CD4-positive, alpha-beta T cell treated with Interferon gamma for 1 hour (primary cell): ENCODE data around the gene SLC19A1.
A peak's percentile ranks its signal among the peaks of the same experiment; 100 is the strongest.

Experiments
- DNase-seq: peaks from one replicate; pipeline ENCODE4 v3.0.0-alpha.2; 2020

The SLC19A1 gene

DNA sequence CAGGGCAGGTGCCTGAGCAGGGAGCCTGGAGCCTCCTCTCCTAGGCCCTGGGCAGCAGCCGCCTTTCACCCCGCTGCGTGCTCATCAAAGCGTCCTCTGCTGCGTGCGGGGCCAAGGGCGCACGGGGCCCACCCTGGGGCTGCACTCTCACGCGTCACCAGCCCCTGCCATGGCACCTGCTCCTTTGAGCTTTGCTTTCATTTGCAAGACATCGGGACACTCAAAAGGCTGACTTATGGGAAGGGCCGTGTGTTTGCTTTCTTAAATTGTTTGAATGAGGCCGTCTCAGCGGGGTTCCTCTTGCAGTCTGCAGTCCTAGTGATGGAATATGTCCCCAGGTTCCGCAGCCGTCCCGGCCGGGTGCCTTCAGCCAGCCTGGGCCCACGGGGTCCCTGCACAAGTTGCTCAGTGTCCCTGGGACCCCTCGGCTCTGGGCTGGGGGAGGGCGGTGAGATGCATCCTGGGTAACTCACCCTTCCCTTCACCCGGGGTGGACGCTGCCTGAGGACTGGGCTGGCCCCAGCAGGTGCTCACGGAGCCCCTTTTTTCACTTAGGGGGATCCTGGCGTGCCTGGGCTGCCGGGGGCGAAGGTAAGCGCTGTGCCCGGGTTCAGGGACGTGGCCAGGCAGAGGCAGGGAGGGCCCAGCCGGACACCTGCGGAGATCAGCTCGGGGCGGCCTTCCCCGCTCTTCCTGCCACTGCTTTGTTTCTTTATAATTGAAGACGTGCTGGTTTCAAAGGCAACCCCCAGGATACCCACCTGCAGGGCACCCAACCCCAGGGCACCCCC, 53.1 kb downstream of the SLC19A1 start:
- DNase-seq: no peak

DNA sequence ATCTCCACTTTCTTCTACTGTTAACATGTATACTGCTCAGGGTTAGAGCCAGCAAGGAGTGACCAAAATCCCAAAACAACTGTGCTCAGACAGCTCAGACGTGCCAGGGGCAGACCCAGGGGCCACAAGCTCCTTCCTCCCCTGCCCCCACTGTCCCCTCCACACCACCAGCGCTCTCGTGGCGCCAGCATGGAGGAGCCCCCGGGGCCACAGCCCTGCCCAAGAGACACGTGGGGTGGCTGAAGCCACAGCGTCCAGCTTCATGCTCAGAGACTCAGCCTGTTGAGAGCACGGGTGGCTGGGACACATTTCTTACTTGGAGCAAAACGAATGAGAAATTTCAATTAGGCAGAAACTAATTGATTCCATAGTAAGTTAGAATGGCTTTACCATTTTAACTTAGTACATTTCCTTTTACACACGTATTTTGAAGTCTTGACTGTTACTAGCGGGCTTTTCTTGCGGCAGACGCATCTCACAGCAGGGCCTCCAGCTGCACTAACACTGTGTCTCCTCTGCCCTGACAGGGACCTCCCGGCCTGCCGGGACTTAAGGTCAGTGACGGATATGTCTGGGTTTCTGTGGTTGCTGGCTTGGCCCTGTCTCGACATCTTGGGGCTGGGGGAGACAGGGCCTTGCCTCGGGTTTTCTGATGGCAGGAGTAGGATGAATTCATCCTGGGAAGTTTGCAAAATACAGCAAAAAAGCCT, 54.2 kb downstream of the SLC19A1 start:
- no peak for DNase-seq

DNA sequence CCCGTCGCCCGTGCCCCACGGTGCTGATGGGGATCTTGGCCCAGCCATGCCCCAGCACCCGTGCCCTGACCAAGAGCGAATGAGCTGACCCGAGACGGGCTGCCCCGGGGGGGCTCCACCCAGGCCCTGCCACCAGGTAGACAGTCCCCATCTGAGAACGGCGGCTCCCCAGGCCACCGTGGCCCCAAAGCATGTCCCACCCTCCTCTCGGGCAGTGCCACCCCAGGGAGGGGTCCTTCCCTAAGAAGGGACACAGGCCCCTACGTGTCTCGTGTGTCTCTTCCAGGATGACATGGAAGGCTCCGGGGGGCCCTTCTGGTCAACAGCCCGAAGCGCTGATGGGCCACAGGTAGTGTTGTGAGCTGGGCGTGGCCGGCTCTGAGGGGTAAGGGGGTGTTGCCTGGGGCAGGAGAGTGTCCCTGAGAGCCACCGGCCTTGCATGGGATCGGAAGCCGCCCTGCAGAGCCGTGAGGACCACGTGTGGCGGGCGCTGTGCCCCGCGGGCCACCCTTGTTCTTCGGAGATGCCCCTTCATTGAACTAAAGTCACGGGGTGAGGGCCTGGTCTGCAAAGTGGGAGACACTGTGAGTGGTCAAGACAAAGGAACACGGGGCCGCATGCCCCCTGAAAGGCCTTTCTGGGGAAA, 55.0 kb downstream of the SLC19A1 start:
- no peak for DNase-seq

DNA sequence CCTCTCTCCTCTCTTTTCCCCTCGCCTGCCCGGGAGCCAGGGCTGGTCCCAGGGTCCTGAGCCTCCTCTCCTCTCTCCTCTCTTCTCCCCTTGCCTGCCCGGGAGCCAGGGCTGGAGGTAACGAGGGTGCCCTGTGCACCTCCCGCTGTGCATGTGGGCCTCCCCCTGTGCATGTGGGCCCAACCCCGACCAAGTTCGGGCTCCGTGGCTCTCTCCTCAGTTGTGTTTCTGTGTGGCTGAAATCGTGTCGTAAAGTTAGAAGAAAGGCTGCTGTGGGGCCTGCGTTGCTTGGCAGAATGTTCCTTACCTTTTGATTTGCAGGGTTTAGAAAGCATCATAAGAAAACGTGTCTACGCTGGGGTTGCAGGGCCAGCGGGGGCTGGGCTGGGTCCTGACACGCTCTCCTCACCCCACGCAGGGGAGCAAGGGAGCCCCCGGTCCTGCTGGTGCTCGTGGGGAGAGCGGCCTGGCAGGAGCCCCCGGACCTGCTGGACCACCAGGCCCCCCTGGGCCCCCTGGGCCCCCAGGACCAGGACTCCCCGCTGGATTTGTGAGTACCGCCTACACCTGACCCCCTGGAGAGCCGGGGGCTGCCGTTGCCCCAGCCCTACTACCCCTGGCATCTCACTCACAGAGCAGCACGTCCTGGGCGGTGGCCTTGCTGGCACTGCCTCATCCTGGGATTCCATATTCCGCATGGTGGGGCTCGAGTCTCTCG, 55.6 kb downstream of the SLC19A1 start:
- DNase-seq: no peak

DNA sequence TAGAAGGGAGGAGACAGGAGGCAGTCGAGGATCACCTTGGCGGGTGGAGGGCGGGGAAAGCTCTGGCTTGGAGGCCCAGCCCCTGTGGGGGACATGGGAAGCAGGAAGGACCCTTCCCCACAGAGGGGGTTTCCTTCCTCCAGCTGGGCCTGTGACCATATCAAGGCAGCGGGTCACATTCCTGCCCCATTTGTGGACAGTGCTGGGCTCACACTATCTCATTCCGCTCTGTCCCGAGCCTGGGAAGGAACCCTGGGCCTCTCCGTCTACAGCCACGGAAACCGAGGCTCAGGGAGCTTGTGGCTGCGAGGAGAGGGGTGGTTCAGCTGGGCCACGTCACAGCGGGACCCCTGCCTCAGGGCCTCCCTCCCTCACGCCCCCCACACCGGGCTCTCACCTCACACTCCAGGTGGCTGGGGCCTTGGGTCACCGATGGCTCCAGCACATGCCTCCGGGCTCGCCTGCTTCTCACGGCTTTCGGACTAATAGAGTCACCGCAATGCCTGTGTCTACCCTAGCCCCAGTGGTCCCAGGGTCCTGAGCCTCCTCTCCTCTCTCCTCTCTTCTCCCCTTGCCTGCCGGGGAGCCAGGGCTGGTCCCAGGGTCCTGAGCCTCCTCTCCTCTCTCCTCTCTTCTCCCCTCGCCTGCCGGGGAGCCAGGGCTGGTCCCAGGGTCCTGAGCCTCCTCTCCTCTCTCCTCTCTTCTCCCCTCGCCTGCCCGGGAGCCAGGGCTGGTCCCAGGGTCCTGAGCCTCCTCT, 56.4 kb downstream of the SLC19A1 start:
- no peak for DNase-seq

DNA sequence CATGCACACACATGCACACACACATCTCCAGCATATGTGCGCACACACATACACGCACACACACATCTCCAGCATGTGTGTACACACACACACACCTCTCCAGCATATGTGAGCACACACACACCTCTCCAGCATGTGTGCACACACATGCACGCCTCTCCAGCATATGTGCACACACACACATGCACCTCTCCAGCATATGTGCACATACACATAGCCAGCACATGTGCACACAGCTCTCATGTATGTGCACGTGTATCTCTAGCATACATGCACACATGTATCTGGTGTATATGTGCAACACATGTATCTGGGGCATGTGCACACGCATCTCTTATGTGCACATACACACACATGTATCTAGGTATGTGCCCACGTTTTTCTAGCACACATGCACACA, 57.9 kb downstream of the SLC19A1 start:
- DNase-seq: no peak

DNA sequence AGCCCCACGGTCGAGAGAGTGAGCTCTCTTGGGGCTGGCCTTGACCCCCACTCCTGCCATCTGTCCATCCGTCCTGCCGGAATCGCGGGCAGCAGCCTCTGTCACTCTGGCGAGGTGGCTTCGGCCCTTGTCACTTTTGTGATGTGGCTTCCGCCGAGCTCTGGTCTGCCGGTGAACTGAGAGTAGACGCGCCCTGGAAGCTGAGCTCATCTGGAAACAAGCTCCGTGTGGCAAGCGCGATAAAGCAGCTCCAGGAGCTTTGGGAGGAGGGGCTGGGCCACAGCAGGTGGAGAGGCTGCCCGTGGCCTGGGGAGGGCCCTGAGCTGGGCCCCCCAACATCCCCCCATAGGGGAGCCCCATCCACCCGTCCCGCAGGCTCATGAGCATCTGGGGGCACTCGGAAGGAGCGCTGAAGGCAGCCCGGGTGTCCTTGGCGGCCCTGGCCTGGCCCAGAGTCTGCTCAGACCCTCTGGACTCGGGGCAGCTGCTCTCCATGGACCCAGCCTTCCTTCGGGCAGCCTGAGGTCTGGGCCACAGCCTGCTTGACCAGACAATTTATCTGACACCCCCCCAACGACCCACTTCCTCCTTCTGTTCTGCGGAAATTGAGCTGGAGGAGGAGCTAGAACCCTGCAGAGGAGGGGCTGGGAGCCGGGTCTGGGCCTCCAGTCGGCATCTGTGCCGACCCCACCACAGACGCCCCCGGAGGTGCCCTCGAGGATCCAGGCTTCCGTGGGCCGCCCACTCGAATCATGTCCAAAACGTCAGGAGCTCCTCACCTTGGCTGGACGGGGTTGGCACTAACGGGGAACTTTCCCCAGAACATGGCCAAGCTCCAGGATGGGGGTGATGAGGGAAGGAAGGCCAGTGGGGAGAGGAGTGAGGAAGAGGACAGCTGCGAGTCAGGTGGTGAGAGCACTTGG, 59.1 kb downstream of the SLC19A1 start:
- peak; percentile 44 for DNase-seq

DNA sequence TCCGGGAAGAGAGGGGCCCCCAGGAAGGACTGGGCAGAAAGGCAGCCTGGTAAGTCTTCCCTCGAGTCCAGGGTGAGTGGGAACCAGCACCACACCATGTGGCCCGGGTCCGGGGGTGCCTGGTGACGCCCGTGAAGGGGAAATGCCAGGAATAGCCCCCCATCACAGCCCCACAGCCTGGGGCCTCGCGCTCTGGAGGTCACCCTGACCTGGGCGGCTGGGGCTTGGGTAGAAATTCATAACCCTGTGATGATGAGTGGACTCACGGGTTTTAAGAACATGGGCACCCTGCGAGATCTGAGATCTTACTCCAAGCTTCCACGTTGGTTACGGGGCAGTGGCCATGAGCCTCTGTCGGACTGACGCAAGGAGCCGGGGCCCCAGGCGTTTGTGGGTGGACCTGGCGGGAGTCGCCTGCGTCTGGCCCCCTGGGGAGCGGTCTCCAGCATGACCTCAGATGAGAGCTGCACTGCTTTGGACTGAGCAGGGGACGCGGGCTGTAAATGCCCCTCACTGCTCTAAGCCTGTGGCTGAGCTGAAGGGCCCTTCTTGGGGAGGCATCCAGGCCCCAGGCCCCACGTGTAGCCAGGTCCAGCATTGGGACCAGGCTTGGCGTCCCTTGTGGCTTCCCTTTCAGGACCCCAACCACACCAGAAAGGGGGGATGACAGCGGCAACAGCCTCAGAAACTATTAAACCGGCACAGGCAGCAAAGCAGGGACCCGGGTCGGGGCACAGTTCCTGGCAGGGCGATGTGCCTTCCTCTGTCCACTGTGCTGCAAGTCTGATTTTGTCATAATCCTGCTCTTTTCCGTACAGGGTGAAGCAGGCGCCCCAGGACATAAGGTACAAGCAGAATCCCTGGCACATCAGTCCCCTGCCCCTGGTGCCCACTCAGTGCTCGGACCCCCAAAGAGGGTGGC, 60.0 kb downstream of the SLC19A1 start:
- DNase-seq: no peak

DNA sequence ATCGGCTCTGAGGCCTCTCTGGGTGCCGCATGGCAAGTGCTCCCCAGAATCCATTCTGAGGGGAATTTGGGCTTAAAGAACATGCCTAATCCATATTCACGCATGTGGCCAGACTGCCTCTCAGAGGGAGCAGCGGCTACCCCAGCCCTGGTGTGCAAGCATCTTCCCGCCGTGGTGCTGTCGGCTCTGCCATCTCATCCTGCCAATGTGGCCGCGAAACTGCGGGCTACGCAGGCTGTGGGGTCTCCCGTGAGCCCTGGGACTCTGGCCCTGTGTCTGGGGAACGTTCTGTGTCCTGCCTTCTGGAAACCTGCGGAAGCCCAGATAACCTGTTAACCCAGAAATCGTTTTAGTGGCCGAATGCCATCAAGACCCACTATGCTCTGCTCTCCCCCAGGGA, 60.7 kb downstream of the SLC19A1 start:
- DNase-seq: no peak

DNA sequence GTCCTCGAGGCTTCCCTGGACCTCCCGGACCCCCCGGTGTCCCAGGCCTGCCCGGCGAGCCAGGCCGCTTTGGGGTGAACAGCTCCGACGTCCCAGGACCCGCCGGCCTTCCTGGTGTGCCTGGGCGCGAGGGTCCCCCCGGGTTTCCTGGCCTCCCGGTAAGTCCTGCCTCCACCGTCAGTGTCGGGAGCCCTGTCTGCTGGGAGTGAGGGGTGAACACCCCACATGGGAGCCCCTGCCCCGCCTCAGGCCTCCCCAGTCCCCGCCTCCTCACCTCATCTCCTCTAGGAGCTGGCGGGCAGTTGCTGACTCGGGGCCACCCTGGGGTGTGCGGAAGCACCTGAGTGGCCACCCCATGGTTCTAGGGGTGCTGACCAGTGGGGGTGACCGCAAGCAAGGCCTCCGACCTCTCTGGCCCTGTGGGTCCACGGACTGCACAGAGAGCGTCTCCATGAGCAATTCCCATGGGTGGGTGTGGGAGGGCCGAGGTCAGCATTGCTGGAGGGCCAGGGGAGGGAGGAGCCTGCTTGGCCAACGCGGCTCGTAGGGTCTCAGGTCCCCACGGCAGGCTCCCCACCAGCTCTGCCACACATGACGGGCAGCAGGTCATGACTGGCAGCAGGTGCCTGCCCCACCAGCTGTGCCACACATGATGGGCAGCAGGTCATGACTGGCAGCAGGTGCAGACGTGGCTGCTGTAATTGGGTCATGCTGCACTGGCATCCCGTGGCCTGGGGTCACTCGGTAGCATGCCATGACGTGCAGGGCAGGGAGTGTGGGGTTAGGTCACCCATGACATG, 61.3 kb downstream of the SLC19A1 start:
- DNase-seq: no peak

DNA sequence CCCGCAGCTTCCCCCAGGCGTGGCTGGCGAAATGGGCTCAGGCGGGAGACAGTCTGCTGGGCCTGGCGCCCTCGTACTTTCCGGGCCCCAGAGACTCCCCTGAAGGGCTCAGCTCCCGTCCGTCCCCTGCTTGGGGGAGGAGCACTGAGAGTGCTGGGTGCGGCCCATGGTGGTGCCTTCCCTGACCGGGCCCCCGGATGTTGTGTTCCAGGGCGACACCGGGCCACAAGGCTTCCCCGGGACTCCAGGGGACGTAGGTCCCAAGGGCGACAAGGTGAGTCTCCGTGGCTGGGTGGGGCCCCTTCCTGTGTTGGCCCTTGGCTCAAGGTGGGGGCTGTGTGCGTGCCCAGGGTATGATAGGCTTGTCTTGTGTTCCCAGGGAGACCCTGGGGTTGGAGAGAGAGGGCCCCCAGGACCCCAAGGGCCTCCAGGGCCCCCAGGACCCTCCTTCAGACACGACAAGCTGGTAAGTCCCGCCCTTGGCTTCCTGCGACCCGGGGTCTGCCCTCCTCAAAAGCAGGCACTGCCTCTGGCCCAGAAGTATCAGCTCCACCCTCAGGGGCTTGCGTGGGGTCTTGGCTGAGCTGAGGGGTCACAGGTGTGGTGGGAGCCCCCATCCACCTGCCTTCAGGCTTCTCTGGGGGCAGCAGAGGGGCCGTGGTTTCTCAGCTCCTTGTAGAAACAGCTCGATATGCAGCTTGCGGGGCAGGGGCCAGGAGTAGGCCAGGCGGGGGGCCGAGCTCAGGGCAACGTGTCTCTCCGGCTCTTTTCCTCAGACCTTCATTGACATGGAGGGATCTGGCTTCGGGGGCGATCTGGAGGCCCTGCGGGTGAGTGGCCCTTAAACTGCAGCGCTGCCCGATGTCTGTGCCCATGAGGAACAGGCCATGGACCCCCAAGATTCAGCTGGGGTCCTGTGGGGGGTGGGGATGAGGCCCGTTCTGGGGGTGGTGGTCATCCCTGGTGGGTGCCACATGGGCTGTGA, 62.3 kb downstream of the SLC19A1 start:
- DNase-seq: no peak

DNA sequence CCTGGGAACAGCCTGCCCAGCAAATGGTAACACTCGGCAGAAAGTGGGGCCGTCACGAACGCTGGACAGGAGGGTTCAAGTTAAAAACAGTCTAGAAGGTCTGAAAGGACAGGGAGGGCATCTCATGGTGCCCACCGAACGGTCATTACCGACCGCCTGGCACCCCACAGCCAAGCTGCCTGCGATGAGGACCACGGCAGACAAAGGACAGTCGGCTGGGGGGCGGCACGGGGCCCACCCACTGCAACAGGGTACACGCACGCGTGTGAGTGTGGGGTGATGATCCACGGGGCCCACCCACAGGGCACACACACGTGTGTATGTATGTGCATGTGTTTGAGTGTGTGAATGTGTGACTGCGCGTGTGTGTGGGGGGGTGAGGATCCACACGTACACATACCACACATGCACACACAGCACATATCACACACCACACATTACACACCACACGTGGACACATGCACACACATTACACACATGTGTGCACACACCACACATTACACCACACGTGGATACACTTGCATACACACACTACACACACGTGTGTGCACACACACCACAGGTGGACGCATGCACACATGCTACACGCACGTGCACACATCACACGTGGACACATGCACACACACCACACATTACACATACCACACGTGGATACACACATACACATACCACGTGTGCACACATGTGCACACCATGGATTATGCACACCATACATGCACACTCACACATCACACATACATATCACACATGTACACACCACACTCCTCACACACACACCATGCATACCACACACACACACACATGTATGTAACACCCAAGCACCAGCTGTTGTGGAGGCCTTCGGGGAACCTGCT, 63.2 kb downstream of the SLC19A1 start:
- DNase-seq: no peak

DNA sequence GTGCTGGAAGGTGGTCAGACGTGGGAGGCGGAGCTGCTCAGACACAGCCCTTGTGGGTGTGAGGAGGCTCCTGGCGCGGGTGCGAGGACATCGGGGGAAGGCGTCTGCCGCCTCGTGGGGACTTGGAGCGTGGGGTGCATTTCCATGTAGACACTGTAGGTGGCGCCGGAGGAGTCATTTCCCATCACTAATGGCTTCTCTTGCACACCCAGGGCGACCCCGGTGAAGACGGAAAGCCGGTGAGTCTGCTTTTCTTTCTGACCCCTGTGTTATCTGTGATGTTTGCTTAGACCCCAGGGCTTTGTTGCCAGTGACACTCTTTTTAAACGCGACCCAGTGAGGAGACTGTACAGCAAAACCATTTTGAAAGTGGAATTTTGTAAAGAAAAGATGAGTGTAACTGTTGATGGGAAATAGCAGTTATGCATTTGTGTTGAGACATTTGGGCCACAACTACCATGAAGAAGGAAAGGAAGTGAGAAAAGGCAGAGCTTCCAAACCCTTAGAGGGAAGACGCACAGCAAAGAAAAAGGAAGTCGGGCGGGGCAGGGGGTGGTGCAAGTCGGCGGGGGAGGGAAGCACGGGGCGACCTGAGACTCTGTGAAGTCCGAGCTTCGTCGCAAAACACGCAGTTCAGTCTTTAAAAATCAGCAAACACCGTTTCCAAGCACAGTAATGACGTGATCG, 64.0 kb downstream of the SLC19A1 start:
- peak; percentile 85 for DNase-seq

DNA sequence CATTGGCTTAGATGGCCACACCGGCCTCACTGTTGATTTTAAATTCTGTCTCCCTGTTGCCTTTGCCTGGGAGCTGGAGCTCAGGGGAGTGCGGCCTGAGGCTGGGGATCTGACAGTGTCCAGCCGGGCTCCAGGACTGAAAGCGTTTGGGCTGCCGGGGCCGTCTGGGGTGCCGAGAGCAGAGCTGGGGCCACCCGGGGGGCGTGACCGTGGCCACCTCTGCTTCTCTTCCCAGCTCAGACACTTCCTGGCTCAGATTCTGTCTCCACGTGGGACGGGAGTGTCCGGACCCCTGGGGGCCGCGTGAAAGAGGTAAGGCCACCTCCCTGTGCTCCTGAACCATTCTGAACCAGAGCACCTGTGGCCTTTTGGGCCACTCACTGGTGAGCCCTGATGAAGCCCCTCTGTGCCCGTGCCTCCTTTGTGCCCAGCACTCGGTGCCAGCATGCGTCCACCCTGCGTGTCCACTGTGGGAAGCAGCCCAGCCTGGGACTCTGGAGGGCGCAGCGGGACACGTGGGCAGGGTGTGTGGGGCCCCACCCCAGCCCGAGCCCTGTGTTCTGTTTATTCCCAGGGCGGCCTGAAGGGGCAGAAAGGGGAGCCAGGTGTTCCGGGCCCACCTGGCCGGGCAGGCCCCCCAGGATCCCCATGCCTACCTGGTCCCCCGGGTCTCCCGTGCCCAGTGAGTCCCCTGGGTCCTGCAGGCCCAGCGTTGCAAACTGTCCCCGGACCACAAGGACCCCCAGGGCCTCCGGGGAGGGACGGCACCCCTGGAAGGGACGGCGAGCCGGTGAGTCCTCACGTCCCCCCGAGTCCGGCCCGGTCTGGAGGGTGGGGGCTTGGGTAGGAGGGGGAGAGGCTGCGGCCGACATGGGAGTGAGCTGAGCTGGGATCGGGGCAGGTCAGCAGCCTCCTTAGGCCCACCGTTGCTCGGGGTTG, 64.8 kb downstream of the SLC19A1 start:
- DNase-seq: no peak

DNA sequence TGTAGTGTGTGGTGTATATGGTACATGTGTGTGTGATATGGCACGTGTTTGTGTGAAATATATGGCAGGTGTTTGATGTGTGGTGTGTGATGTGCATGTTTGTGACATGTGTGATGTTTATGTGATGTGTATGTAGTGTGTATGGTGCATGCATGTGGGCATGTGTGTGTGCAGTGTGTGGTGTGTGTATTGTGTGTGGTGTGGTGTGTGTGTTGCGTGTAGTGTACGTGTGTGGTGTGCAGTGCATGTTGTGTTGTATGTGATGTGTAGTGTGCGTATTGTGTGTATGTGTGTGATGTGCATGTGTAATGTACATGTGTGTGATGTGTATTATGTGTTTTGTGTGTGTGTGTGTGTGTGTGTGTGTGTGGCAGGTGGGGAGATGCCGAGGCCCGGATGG, 65.7 kb downstream of the SLC19A1 start:
- DNase-seq: no peak
